Measurements from ENCODE around the gene TNRC6B.

DNA sequence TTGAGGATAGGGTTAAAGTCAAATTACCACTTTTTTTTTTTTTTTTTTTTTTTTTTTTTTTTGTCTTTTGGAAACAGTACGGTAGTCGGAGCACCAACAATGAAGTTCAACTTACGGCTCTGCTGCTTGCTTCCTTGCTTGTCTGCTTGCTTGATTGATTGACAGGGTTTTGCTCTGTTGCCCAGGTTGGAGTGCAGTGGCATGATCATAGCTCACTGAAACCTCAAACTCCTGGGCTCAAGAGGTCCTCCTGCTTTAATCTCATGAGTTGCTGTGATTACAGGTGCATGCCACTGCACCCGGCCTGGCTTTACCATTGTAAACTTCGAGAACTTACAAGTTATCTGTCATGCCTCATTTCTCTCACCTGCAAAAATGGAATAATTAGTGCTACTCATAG is 198.4 kb downstream of the TNRC6B start:
- TF ChIP-seq CTCF (IDR thresholded peaks at IDR 0.05) (no peak), EZH2phosphoT487 (IDR thresholded peaks at IDR 0.05) (no peak)

All from neural progenitor cell (in vitro differentiated cells).